BLaER1 treated with 17β-estradiol and CSF1 and Interleukin-3, amounts not matched to agents 10 nM and 100 nM (cell line): ENCODE results near the gene TMIGD2.

Experiments used
- H3K27ac ChIP-seq, 11 experiments: shearing (Covaris generic); formaldehyde crosslinking; 2 replicates each; pipeline ENCODE4 v1.8.1; 2022
- H3K27me3 ChIP-seq, 11 experiments: shearing (Covaris generic); formaldehyde crosslinking; 2 replicates each; pipeline ENCODE4 v1.8.1; 2022
- H3K36me3 ChIP-seq, 11 experiments: shearing (Covaris generic); formaldehyde crosslinking; 2 replicates each; pipeline ENCODE4 v1.8.1; 2022
- H3K4me1 ChIP-seq, 10 experiments: shearing (Covaris generic); formaldehyde crosslinking; 2 replicates each; pipeline ENCODE4 v1.8.1; 2022
- H3K4me2 ChIP-seq, 11 experiments: shearing (Covaris generic); formaldehyde crosslinking; 2 replicates each; pipeline ENCODE4 v1.8.1; 2022
- H3K4me3 ChIP-seq, 10 experiments: shearing (Covaris generic); formaldehyde crosslinking; 2 replicates each; pipeline ENCODE4 v1.8.1; 2022
- H3K9ac ChIP-seq, 11 experiments: shearing (Covaris generic); formaldehyde crosslinking; 2 replicates each; pipeline ENCODE4 v1.8.1; 2022
- H3K9me3 ChIP-seq, 11 experiments: shearing (Covaris generic); formaldehyde crosslinking; replicated peaks in 1 of 11; 2 replicates each; pipeline ENCODE4 v1.8.1; 2022
- H4K20me1 ChIP-seq, 11 experiments: shearing (Covaris generic); formaldehyde crosslinking; 2 replicates each; pipeline ENCODE4 v1.8.1; 2022
- Cebpa-rat ChIP-seq, 11 experiments: shearing (Covaris generic); IDR thresholded peaks; 2 replicates each; pipeline ENCODE4 v1.8.1; 2022

TMIGD2 gene

GRCh38 chr19:4328243-4328990 lies 26.2 kb upstream of the TMIGD2 start:
- H3K4me3 ChIP-seq, result peak overlapping the region; percentile 49 to 77 (median 70)
- H3K27me3 ChIP-seq, result peaks cover 4 to 12% (median 6%) of the 10 kb centered on the region in 11 experiments; a peak in 15 of 22 replicates
- peaks cover 0 to 6% (median 0%) of the 10 kb centered on the region in 11 experiments; a peak in 1 of 22 replicates for H4K20me1 ChIP-seq
- H3K9me3 ChIP-seq, result peaks cover 0 to 9% (median 0%) of the 10 kb centered on the region in 11 experiments; a peak in 4 of 22 replicates
- H3K36me3 ChIP-seq, result 0 out of 22 replicates have a peak, but pooled peaks cover 0 to 2% (median 0%) of the 10 kb centered on the region in 11 experiments
- H3K9ac ChIP-seq, result peak overlapping the region; percentile 26 to 88 (median 78); a peak in 21 of 22 replicates
- peaks cover 9 to 25% (median 16%) of the 10 kb centered on the region in 10 experiments; a peak in 18 of 20 replicates for H3K4me1 ChIP-seq
- H3K4me2 ChIP-seq, result peak overlapping the region; percentile 74 to 98 (median 91)
- TF ChIP-seq Cebpa-rat (IDR thresholded peaks at IDR 0.05), result no peak
- peak overlapping the region in 9 of 11 experiments; percentile 59 to 89 (median 85); a peak in 20 of 22 replicates for H3K27ac ChIP-seq

- peak overlapping the region in 3 of 10 experiments; percentile 24 to 50 (median 25); a peak in 4 of 20 replicates for H3K4me3 ChIP-seq
- no peak overlapping the region for H3K9ac ChIP-seq
- H3K4me2 ChIP-seq, result peak overlapping the region; percentile 24 to 66 (median 54); a peak in 15 of 22 replicates
- H4K20me1 ChIP-seq, result peaks cover 0 to 6% (median 0%) of the 10 kb centered on the region in 11 experiments; a peak in 1 of 22 replicates
- H3K36me3 ChIP-seq, result no peaks in the 10 kb centered on the region
- no peak overlapping the region for H3K27ac ChIP-seq
- H3K4me1 ChIP-seq, result peaks cover 9 to 25% (median 16%) of the 10 kb centered on the region in 10 experiments; a peak in 18 of 20 replicates
- peaks cover 0 to 9% (median 0%) of the 10 kb centered on the region in 11 experiments; a peak in 4 of 22 replicates for H3K9me3 ChIP-seq
- no peak for TF ChIP-seq Cebpa-rat (IDR thresholded peaks at IDR 0.05)
- peaks cover 4 to 12% (median 6%) of the 10 kb centered on the region in 11 experiments; a peak in 15 of 22 replicates for H3K27me3 ChIP-seq
Observed at GRCh38 chr19:4327877-4328242, 25.7 kb upstream of the TMIGD2 start.

GRCh38 chr19:4327252-4327876 lies 25.2 kb upstream of the TMIGD2 start:
- H3K9ac ChIP-seq, result no peak overlapping the region
- no peak overlapping the region for H3K27ac ChIP-seq
- peak overlapping the region; percentile 26 to 72 (median 55); a peak in 19 of 22 replicates for H3K4me2 ChIP-seq
- H3K9me3 ChIP-seq, result peaks cover 0 to 13% (median 0%) of the 10 kb centered on the region in 11 experiments; a peak in 6 of 22 replicates
- no peak for TF ChIP-seq Cebpa-rat (IDR thresholded peaks at IDR 0.05)
- peaks cover 4 to 12% (median 6%) of the 10 kb centered on the region in 11 experiments; a peak in 15 of 22 replicates for H3K27me3 ChIP-seq
- H3K4me1 ChIP-seq, result peaks cover 9 to 25% (median 16%) of the 10 kb centered on the region in 10 experiments; a peak in 18 of 20 replicates
- peak overlapping the region in 1 of 10 experiments; percentile 25; a peak in 3 of 20 replicates for H3K4me3 ChIP-seq
- H4K20me1 ChIP-seq, result peaks cover 0 to 6% (median 0%) of the 10 kb centered on the region in 11 experiments; a peak in 1 of 22 replicates
- 0 out of 22 replicates have a peak, but pooled peaks cover 0 to 3% (median 0%) of the 10 kb centered on the region in 11 experiments for H3K36me3 ChIP-seq

GRCh38 chr19:4326837-4327251 lies 24.7 kb upstream of the TMIGD2 start:
- no peak overlapping the region for H3K27ac ChIP-seq
- peaks cover 0 to 19% (median 3%) of the 10 kb centered on the region in 11 experiments; a peak in 13 of 22 replicates for H3K9me3 ChIP-seq
- no peak overlapping the region for H3K4me3 ChIP-seq
- H3K9ac ChIP-seq, result no peak overlapping the region
- H3K36me3 ChIP-seq, result peaks cover 0 to 8% (median 0%) of the 10 kb centered on the region in 11 experiments; a peak in 1 of 22 replicates
- H4K20me1 ChIP-seq, result peaks cover 0 to 6% (median 0%) of the 10 kb centered on the region in 11 experiments; a peak in 1 of 22 replicates
- H3K4me1 ChIP-seq, result peaks cover 9 to 25% (median 16%) of the 10 kb centered on the region in 10 experiments; a peak in 18 of 20 replicates
- peaks cover 4 to 12% (median 6%) of the 10 kb centered on the region in 11 experiments; a peak in 15 of 22 replicates for H3K27me3 ChIP-seq
- peak overlapping the region in 10 of 11 experiments; percentile 13 to 72 (median 44); a peak in 15 of 22 replicates for H3K4me2 ChIP-seq
- no peak for TF ChIP-seq Cebpa-rat (IDR thresholded peaks at IDR 0.05)

- Histone ChIP-seq H4K20me1 (peaks cover 0 to 6% (median 0%) of the 10 kb centered on the region in 11 experiments; a peak in 1 of 22 replicates), H3K9ac (no peak overlapping the region), H3K27me3 (peaks cover 4 to 12% (median 6%) of the 10 kb centered on the region in 11 experiments; a peak in 15 of 22 replicates), H3K4me1 (peaks cover 9 to 25% (median 16%) of the 10 kb centered on the region in 10 experiments; a peak in 18 of 20 replicates), H3K4me2 (peak overlapping the region in 5 of 11 experiments; percentile 29 to 72 (median 47); a peak in 9 of 22 replicates), H3K36me3 (peaks cover 0 to 12% (median 0%) of the 10 kb centered on the region in 11 experiments; a peak in 1 of 22 replicates), H3K4me3 (no peak overlapping the region), H3K27ac (no peak overlapping the region), H3K9me3 (peaks cover 0 to 24% (median 8%) of the 10 kb centered on the region in 11 experiments; a peak in 18 of 22 replicates)
- TF ChIP-seq Cebpa-rat (IDR thresholded peaks at IDR 0.05), result no peak
Observed at GRCh38 chr19:4326215-4326836, 24.1 kb upstream of the TMIGD2 start.

- Histone ChIP-seq H3K27me3 (peaks cover 4 to 12% (median 6%) of the 10 kb centered on the region in 11 experiments; a peak in 15 of 22 replicates), H3K9me3 (peaks cover 18 to 45% (median 29%) of the 10 kb centered on the region in 11 experiments), H4K20me1 (peaks cover 0 to 6% (median 0%) of the 10 kb centered on the region in 11 experiments; a peak in 1 of 22 replicates), H3K4me2 (no peak overlapping the region), H3K9ac (no peak overlapping the region), H3K4me3 (no peak overlapping the region), H3K36me3 (peaks cover 0 to 14% (median under 1%) of the 10 kb centered on the region in 11 experiments; a peak in 7 of 22 replicates), H3K27ac (no peak overlapping the region), H3K4me1 (peaks cover 7 to 21% (median 15%) of the 10 kb centered on the region in 10 experiments)
- TF ChIP-seq Cebpa-rat (IDR thresholded peaks at IDR 0.05), result no peak
Observed at GRCh38 chr19:4324228-4324627, 22.0 kb upstream of the TMIGD2 start.

- Histone ChIP-seq H3K4me2 (no peak overlapping the region), H3K27ac (no peak overlapping the region), H3K9ac (no peak overlapping the region), H3K27me3 (peaks cover 4 to 12% (median 6%) of the 10 kb centered on the region in 11 experiments; a peak in 15 of 22 replicates), H3K9me3 (peaks cover 23 to 50% (median 34%) of the 10 kb centered on the region in 11 experiments), H3K4me3 (no peak overlapping the region), H3K4me1 (peaks cover 4 to 21% (median 10%) of the 10 kb centered on the region in 10 experiments; a peak in 19 of 20 replicates), H4K20me1 (peaks cover 0 to 6% (median 0%) of the 10 kb centered on the region in 11 experiments; a peak in 1 of 22 replicates), H3K36me3 (peaks cover 0 to 18% (median 4%) of the 10 kb centered on the region in 11 experiments; a peak in 14 of 22 replicates)
- no peak for TF ChIP-seq Cebpa-rat (IDR thresholded peaks at IDR 0.05)
Observed at GRCh38 chr19:4323692-4324091, 21.5 kb upstream of the TMIGD2 start.
